HG03060 (cell line): ENCODE measurements around the gene JAM2.
"Not testable (repeated sequence)": the region's sequence is repeated elsewhere in the genome, so short reads cannot be mapped to it uniquely, and the experiment has no call there.

Source experiments
- ATAC-seq: cut with Tn5 transposase; IDR thresholded peaks from one replicate; pipeline ENCODE4 v1.9.1; 2021; ENCODE audit warnings: low read depth, moderate number of reproducible peaks; ENCODE audit not compliant: unreplicated experiment

The JAM2 gene

GRCh38 chr21:25710550-25710949, 71.5 kb downstream of the JAM2 start:
- ATAC-seq = no peak

DNA sequence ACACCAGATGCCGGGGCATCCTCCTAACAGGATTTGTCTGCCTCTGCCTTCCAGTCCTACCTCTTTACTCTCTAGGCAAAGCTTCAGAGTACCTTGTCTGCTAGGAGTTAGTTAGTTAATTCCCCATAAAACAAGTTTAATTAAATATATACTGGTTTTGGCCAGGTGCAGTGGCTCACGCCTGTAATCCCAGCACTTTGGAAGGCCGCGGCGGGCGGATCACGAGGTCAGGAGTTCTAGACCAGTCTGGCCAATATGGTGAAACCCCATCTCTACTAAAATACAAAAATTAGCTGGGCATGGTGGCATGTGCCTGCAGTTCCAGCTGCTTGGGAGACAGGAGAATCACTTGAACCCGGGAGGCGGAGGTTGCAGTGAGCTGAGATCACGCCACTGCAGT, 75.0 kb downstream of the JAM2 start:
- ATAC-seq = not testable (repeated sequence)

- no peak for ATAC-seq
Observed at GRCh38 chr21:25717491-25718147, 78.6 kb downstream of the JAM2 start.

DNA sequence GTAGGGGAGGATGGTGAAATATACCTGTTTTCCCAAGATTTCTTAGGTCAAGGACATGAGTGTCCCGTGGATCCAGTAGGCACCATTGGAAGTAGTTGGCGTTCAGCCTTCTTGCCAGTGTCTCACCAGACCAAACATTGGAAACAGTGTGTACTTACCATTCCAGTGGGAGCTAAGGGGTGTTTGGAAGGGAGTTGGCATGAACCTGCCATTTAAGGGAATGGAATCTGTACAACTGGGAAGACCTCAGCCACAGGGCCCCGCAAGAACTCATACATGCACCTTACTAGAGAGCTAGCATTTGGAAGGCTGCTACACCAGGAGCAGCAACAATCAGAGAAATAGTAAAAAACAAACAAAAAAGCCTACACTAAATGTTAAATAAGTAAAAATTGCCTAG, 82.9 kb downstream of the JAM2 start:
- no peak for ATAC-seq

DNA sequence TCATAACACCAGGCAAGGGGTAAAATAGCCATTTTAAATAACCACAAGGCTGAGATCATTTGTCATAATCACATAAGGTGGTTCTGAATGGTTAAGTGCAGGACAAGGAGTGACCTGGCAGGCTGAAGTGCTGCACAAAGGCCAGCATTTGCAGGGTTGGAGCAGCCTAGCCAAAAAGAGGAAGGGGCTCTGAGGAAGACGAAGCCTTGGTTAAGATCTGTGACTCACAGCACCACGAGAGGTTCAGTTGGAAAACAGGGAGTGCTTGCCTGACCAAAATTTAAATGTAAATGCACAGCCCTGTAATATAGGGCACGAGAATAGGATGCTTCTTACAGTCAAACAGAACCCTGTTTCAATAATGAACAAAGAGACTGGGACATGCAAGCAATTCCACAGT, 83.6 kb downstream of the JAM2 start:
- no peak for ATAC-seq

DNA sequence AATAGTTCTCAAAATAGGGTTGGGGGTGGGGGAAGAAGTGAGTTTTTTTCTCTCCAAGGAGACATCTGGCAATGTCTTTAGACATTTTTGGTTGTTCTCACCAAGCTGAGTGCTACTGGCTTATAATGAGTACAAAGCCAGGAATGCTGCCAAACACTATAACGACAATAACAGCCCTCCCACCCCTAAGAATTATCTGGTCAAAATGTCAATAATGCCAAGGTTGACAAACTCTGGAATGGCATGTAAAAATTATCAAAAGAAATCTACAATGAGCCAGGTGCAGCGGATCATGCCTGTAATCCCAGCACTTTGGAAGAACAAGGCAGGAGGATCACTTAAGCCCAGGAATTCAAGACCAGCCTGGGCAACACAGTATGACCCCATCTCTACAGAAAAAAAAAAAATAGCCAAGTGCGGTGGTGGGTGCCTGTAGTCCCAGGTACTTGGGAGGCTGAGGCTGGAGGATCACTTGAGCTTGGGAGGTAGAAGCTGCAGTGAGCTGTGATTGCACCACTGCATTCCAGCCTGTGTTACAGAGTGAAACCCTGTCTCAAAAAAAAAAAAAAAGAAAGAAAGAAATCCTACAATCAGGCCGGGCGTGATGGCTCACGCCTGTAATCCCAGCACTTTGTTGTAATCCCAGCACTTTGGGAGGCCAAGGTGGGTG, 93.2 kb downstream of the JAM2 start:
- no peak for ATAC-seq

DNA sequence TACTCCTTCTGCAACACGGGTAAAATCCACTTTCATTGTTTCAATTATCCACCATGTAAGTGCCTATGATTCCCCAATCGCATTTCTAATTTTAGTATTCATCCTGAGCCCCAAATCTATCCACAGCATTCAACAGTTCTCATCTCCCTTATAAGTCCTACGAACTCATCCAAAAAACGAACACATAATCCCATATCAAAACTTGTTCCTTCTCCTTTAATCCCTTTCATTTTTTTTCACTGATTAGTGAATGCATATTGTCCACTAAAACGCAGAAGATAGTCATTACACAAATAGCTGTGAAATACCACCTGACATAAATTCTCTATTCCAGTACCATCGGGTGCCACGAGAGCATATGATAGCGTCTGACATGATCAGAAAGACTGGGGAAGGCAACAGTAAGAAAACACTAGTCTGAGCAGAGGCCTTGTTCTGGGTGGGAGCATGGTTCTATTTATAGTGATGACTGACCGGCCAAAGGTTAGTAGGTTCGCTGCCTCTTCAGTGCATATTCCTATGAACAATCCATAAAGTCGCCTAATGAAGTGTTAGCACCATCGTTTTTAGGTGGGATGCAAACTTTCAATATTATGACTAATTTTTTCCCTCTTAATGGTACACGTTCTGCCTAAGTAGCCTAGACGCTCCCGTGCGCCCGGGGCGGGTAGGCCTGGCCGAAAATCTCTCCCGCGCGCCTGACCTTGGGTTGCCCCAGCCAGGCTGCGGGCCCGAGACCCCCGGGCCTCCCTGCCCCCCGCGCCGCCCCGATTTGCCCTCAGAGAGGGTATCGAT, 95.0 kb downstream of the JAM2 start:
- no peak for ATAC-seq

DNA sequence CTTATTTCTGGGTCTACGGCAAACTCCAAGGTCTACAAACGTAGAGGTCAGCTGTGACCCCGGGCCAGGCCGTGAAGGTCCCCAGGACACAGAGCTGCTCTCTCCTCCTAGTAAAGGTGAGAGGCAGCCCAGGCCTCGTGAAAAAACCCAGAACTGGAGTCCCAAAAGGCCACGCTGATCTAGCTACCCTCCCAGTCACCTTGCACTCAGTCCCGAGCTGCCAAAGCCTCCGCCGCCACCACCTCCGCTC, 95.5 kb downstream of the JAM2 start:
- no peak for ATAC-seq

GRCh38 chr21:25734904-25735645, 96.0 kb downstream of the JAM2 start, which contains the start of the genes ATP5PF and GABPA:
TSS of gene ATP5PF (minus strand) at chr21:25734904. CDS start at chr21:25729794, 5,110 bp downstream.
TSS of gene GABPA (plus strand) at chr21:25734972. CDS start at chr21:25741599, 6,627 bp downstream.
- peak; percentile 84 for ATAC-seq

DNA sequence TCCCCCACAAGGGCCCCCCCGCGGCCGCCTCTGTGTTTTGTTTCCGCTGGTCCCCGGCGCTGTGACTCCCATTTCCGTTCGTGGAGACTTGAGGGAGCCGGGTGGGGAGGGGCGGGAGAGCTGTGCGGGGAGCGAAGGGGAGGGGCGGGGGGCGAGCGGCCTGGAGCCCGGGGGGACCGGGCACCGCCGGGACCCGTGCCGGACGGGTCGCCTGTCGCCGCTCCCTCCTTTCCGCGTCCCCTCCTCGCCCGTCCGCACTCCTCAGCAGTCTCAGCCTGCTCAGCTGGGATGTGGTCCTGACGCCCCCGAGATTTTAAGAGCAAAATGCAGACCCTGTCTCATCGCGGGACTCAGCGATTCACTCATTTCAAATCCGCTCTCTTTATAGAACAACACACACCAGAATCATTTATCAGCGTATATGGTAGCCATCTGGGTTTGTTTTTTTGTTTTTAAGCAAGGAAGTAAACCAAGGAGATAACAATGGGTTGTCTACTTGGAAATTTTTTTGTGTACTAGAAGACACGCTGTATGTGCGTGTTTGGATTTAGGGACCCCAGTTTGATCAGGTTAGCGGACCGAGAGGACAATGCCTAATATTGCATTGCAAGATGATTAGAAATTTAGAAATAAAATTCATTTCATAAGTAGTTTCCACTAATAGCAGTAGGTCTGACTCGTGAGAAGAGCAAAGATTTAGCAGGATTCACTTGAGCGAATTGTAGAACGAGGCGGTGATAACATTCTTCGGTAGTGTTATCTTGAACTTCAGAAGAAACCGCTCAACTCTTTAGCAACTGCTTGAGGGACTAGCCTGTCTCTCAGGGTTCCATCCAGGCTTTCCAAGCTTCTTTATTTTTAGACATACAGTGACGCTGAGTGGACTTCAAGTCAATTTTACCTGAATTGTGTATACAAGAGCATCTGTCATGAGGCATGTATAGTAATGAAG, 96.9 kb downstream of the JAM2 start:
- ATAC-seq = no peak

- ATAC-seq = no peak
Observed at GRCh38 chr21:25737421-25737820, 98.4 kb downstream of the JAM2 start.

DNA sequence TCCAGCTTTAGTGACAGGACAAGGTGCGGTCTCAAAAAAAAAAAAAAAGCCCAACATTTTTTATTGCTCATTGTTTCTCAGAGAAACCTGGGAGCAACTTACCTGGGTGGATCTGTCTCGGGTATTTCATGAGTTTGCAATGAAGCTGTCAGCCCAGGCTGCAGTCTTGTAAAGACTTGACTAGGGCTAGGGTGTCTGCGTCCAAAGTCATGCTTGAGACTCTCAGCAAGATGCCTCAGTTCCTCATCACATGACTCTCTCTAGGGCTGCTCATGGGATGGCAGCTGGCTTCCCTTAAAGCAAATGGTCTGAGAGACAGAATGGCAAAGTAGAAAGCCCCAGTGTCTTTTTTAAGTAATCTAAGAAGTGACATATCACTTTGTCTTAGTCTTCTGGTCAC, 103.8 kb downstream of the JAM2 start:
- ATAC-seq = no peak

DNA sequence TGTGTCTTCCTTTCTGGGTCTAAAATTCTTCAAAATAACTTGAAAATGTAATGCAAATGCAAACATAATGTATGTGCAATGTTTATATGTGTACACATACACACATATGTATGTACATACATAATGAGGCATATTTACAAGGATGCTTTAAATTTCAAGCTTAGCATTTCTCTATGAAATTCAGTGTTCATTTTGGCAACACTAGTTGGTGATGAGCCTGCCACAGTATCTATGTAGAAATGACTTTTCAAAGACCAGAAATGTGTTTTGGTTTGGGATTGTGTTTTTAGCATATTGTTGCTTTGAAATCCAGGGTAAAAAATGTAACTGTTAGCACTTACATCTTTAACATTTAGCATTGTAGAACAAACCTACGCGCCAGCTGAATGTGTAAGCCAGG, 105.8 kb downstream of the JAM2 start:
- no peak for ATAC-seq

DNA sequence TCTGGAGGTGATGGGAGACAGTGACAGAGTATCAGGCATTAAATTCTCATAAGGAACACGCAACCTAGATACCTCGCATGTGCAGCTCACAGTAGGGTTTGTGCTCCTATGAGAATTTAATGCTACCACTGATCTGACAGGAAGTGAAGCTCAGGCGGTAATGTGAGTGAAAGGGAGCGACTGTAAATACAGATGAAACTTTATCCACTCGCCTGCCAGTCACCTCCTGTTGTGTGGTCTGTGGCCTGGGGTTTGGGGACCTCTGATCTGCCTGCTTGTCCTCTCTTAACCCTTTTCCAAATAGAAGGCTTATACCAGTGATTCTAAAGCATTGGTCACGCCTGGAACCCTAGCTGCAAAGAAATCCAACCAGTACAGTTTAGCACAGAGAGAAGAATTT, 111.0 kb downstream of the JAM2 start:
- ATAC-seq = no peak

- no peak for ATAC-seq
Observed at GRCh38 chr21:25752416-25752815, 113.4 kb downstream of the JAM2 start.

- no peak for ATAC-seq
Observed at GRCh38 chr21:25756190-25756932, 117.3 kb downstream of the JAM2 start.

DNA sequence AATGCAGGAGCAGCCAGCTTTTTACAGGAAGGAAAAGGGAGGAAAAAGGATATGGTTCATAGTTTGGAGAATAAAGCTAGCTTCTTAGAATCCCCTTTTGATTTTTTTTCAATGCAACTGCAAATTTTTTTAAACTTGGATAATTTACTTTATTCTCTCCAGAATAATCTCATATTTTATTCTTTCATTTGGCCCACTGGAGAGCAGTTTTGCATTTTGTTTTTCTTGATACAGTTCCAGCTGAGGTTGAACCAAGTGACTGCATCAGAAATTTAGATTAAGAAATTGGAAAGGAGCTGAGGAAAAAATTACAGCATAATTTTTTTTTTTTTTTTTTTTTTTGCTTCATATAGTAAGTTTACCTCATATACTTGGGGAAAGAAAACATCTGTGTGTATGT, 118.5 kb downstream of the JAM2 start:
- no peak for ATAC-seq

- ATAC-seq = no peak
Observed at GRCh38 chr21:25759573-25759972, 120.5 kb downstream of the JAM2 start.

DNA sequence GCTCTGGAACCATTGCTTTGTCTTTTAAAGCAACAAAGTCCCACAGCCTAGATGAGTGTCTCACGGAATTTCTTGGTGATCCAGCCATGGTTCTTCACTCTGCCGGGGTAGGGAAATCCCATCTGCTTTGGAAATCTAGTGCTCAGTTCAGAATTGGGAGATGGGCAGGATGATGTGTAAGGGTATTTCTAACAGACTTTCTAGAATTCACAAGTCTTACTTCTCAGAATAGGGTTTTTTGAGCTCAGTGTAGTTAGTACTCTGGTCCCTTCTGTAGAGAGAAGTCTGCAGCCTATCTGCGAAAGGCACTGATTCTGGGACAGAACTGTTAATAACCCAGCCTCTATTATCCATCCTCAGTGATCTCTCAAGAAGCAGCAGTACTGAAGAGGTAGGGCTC, 121.0 kb downstream of the JAM2 start:
- ATAC-seq = no peak
